Fibroblast of the aortic adventitia (primary cell): Measurements from ENCODE around the gene ZNF324. TPM values are rescaled to one million over a fixed set of nuclear protein-coding genes. Genes with fewer than 3 reads are reported as not detected.
"Not testable (repeated sequence)": the region's sequence is repeated elsewhere in the genome, so short reads cannot be mapped to it uniquely, and the experiment has no call there.

Experiments
- DNase-seq: peaks from one replicate; pipeline ENCODE4 v3.0.0-alpha.2; 2010; ENCODE audit warnings: low read depth
- H3K4me3 ChIP-seq: 2 replicates; pipeline ENCODE4 v1.5.1; 2011; ENCODE audit warnings: low read depth, mild to moderate bottlenecking, control low read depth, low read length, moderate library complexity
- CTCF ChIP-seq: IDR thresholded peaks from 2 replicates; pipeline ENCODE4 v1.5.1; 2011; ENCODE audit warnings: mild to moderate bottlenecking, low read length, control low read depth, inconsistent platforms; ENCODE audit not compliant: insufficient read depth
- total RNA-seq: library from RNA; depleted of rRNA; stranded (reverse); fragments of >200 nt; gene quantifications from 2 replicates; pipeline ENCODE4 v1.2.3, GENCODE V29; 2012; ENCODE audit warnings: low replicate concordance

The ZNF324 gene
- total RNA-seq, 1 donor = 18.4 TPM

GRCh38 chr19:58491393-58491792, 24.5 kb downstream of the ZNF324 start:
- TF ChIP-seq CTCF = no peak
- no peak for DNase-seq

GRCh38 chr19:58492265-58492664, 25.4 kb downstream of the ZNF324 start:
- no peak overlapping the region for H3K4me3 ChIP-seq
- no peak for DNase-seq
- no peak for TF ChIP-seq CTCF

More at GRCh38 chr19:58491393-58491792, 24.5 kb downstream of the ZNF324 start:
- H3K4me3 ChIP-seq = no peak overlapping the region

GRCh38 chr19:58497634-58498170, 30.8 kb downstream of the ZNF324 start:
- no peak overlapping the region for H3K4me3 ChIP-seq
- DNase-seq = no peak
- TF ChIP-seq CTCF = no peak

- DNase-seq = no peak
Observed at GRCh38 chr19:58498316-58499020, 31.6 kb downstream of the ZNF324 start.

GRCh38 chr19:58499021-58499927, 32.4 kb downstream of the ZNF324 start:
- peak overlapping the region; percentile 75 for H3K4me3 ChIP-seq
- peak; percentile 98 for DNase-seq
- TF ChIP-seq CTCF = peak; percentile 51

More at GRCh38 chr19:58498316-58499020, 31.6 kb downstream of the ZNF324 start:
- TF ChIP-seq CTCF = no peak
- peak overlapping the region; percentile 73 for H3K4me3 ChIP-seq

GRCh38 chr19:58500242-58500641, 33.4 kb downstream of the ZNF324 start:
- DNase-seq = no peak
- no peak for TF ChIP-seq CTCF
- peak overlapping the region; percentile 75 for H3K4me3 ChIP-seq

GRCh38 chr19:58507602-58508223, 40.8 kb downstream of the ZNF324 start:
- H3K4me3 ChIP-seq, DNase-seq: not testable (repeated sequence)
